NCI-H82 treated with DMSO at 0.1 percent for 48 hours (cell line): ENCODE data around the gene ABCF2.

ENCODE experiments used
- DNase-seq: peaks from one replicate; lab custom pipeline; 2025; ENCODE audit not compliant: unreplicated experiment; lab: John Stamatoyannopoulos, UW

The ABCF2 gene

DNA sequence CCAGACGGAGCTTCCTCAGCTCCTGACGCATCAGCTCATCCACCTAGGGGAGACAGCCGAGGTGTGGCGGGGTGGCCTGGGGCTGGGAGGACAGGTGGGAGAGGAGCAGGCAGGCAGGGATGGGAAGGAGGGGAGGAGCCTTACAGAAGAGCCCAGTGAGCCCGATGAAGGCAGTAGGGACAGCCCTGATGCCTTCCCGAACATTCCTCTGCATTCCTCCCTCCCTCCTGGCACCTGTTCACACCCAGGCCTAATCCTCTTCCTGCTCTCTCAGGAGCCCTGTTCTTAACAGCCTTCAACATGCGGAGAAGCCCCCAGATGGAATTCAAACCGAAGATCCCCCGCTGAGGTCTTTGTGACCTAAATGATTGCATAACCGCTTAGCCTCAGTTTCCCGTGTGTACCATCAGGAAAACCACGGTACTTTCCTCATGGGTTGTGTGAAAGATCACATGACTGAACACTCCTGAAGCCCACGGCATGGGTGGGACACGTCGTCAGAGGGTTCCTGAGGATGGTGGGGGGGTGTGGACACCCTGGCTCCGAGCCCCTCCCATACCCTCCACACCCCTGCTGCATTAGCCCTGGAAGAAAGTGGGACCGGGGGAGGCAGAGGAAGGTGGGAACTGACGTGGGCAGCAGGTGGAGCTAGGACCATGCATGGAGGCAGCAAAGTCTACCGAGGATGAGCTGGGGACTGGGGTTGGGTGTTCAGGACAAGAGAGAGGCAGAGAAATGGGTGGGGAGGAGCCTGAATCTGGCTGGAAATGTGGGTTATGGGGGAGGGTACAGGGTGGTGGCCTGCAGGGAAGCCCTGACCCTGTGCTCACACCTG lies 31.2 kb downstream of the ABCF2 start:
- DNase-seq: no peak

DNA sequence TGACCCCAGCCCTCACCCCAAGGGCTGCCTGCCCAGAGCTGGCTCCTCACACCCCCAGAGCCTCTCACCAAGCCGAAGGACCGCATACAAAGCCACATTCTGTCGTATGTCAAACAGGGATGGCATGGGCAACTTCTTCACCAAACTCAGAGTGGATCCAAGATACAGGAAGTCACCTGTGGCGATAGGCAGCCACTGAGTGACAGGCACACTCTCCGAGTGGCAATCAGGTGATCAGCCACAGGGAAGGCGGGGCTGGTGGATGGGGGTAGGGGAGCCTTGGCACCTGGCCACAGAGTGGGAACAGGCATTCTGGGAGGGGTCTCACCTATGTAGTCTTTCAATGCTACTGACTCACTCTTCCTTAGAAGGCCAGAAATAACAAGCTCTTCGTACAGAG lies 32.8 kb downstream of the ABCF2 start:
- DNase-seq: no peak

DNA sequence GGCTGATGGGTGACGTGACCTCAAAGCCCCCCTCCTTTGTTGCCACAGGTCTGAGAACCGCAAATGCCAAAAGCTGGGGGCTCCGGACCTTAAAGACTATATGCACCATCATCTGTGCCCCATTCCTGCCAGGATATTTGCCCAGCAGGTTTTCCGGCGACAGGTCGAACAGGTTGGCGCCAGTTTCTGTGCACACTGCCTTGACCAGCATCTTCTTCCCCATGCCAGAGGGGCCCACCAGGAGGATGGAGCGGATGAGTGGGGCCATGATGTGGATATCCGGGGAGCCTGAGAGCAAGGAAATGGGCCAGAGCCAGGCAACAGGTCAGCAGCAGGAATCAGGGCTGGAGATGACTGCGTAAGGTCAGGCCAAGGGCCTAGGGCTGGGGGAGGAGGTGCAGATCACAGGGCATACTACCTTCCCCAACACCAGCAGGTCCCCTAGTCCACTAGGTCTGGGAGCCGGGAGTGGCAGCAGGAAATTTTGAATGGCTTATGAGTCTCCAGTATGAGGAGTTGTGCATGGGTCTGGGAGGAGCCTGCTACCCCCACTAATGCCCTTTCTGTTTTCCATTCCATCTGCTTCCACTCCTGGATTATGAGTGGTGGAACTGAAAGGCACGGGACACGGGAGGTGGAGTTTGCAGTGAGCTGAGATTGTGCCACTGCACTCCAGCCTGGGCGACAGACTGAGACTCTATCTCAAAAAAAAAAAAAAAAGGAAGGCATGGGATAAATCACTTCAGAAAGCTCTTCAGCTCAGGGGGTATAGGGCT lies 33.6 kb downstream of the ABCF2 start:
- no peak for DNase-seq

DNA sequence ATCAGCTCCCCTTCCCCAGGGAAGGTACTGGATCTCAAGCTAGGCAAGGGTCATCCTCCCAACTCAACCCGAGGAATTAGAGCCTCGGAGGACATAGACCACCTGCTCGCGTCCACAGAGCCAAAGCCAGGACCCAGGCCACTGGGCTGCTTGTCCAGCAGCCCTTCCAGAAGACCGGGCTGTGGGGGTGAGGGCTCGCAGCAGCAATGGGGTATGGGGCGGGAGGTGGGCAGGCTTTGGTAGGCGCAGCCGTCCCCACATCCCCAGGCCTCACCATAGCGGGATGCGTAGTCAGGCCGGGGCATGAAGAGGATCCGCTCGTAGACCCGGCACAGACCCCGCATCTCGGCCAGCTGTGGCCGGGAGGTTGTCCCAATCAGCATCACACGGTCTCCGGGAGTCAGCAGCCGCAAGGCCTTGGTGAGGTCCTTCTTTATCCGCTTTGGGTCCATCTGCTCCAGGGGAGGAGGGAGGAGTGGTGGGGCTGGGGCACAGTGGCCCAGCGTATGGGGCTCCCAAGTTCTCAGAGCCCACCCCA lies 34.9 kb downstream of the ABCF2 start:
- DNase-seq: no peak

DNA sequence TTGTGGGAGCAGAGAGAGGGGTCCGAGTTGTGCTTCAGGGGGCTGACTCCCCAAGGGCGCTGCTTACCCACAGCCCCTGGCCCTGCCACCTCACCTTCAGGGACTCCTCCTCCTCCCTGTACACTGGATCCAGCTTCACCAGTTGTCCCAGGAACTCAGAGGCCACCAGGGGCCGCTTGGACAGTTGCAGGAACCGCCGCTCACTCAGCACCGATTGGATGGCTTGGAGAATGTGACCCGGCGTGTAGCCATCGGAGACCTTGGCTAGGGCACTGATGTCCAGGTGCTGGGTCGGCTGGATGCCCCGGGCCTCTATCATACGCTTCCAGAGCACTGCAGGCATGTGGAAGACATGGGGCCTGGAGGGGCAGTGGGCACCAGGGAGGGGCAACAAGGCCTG lies 35.5 kb downstream of the ABCF2 start:
- no peak for DNase-seq

DNA sequence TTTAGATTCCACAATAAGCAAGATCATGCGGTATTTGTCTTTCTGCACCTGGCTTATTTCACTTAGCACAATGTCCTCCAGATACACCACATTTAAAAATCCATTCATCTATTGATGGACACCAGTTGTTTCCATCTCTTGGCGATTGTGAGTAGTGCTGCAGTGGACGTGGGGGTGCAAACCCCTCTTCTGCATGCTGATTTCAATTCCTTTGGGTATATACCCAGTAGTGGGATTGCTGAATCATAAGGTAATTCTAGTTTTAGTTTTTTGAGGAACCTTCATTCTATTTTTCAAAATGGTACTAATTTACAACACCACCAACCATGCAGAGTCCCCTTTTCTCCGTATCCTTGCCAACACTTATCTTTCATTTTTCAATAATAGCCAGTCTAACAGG lies 38.0 kb downstream of the ABCF2 start:
- no peak for DNase-seq

DNA sequence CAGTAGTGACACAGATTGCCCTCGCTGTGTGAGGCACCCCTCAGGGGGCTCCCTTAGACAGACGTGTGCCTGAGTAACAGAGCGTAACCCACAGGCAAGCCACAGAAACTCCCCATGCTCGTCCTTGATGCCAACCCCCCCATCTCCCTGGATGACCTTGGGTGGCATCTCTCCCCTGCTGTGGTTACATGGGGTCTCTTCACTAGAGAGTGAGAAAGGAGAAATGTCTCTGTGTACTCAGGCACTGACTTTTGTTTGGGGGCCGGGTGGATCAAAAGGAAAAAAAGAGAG lies 38.8 kb downstream of the ABCF2 start:
- no peak for DNase-seq

DNA sequence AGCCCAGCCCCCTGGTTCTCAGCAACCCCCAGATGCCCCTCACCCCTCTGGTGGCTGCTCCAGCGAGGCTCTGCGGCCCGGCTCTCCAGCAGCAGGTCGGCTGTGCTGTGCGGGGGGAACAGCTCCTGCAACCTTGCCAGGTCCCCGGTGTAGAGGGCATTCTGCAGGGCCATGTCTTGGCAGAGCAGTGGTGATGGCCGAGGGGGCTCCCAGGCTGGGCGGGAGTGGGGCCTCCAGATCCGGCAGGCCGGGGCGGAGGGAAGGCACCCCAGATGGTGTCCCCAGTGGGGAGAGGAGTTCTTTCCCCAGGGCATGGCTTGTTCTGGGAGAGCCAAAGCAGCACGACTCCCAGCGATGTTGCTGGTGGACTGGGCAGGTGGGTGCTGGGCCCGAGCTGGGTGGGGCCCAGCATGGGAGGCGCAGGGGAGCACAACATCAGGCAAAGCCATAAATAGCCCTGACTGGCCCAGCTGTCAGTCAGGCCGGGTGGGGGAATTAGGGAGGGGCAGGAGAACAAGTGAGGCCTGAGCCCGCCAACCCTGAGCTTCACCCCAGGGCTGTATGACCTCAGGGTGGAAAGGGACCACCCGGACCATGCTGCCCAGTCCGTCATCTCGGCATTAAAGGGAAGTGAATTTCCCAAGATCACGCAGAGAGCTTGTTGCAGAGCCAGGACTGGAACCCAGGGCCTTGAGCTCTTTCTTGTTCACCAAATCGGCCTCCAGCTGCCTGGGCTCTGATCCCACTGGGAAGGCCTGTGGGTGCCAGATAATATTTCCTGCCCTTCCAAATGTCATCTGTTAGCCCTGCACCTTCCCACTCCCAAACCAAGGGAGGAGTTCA lies 39.4 kb downstream of the ABCF2 start:
- no peak for DNase-seq

DNA sequence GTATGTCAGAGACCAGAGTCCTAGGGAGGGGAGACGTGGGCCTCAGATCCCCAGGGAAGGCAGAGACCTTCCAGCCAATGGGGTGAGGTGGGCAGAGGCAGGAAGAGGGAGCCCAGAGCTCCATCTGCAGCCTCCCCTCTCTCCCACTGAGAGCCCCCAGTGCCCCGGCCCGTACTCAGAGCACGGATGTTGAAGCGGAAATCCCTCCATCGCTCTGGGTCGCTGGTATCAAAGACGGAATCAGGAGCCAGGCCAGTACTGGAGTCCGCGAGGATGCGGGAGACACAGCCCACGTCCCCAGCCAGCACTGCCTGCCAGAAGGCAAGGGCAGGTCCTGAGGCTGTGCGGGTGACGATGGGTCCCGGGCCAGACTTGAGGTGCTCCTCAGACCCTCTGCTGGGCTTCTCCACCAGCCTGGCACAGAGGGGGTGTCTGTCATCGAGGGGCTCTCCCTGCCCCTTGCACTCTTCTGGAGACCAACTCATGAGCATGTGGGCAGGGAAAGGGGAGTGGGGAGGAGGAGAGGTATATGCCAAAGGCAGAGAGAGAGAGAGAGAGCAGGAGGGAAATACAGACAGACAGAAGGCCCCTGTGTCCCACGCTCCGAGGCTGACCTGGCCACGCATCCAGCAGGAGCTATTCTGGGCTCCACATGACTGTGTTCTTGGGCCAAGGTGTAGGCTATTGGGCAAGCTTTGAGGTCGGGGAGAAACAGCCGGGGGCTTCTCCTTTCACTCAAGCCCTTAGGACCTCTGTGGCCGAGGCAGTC lies 40.2 kb downstream of the ABCF2 start, which contains the start of gene ASB10:
TSS of gene ASB10 (minus strand) at position 611 of the 769 bp plus-strand sequence. CDS start at position 491, 120 bp downstream.
- DNase-seq: no peak

DNA sequence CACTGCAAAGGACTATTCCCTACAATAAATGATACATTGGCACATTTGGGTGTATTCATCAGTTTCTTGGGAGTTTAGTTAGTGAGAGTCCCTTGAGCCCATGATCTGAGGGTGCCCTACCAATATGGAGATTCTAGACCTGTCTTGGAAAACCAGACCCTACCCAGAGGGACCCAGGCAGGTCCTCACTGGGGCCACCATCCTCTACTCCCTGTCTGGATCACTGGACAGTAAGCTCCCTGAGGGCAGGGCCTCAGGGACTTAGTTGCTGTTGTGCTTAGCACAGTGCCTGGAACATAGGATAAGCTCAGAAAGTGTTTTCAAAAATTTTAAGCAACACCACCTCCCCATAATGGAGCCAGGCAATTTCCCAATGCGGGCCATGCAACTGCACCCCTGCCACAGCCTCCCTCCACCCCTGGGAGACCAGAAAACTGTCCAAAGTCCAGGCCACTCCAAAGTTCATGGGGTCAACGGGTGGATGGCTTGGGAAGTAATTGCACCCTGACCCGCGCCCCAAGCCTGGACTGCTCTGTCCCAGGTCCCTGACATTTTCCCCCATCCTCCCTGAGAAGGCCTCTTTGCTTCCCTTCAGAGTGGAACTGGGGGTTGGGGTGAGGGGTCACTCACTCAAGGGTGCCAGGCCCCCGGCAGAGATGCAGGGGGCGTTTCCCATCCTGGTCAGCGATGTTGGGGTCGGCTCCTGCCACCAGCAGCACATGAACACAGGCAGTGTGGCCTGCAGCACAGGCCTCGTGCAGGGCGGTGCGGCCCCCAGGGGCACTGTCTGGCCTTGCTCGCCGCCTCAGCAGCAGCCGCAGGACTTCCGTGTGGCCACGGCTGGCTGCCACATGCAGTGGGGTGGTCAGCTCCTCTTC lies 41.0 kb downstream of the ABCF2 start:
- no peak for DNase-seq

DNA sequence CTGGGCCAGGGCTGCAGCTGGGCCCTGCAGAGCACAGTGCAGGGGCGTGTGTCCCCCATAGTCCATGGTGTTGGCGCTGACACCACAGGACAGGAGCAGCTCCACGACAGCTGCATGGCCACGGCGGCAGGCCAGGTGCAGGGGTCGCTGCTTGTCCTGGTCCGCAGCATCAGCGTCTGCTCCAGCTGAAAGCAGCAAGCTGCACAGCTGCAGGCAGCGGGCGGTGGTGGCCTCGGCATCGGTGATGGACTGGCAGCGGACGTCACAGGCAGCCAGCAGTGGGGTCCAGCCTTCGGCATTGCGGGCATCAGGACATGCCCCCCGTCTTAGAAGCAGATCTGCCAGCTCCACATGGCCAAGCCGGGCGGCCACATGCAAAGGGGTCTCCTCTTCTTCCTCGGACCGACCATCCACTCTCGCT lies 46.0 kb downstream of the ABCF2 start:
- no peak for DNase-seq

DNA sequence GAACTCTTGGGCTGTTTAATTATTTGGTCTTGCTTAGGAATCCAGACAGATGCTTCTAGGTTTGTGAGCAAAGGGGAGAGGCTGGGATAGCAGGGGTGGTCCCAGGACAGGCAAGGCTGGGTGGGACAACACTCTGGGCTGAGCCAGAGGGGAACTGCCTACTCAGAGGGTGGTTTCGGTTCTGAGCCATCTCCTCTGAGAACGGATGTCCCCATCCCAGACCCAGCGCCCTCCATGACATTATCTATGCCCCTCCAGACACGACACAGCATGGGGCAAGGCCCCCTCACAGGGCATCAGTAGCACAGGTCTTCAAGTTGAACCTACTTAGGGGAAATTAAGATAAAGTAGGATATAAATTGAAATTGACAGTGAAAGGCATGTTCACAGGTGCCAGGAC lies 47.1 kb downstream of the ABCF2 start:
- DNase-seq: no peak

DNA sequence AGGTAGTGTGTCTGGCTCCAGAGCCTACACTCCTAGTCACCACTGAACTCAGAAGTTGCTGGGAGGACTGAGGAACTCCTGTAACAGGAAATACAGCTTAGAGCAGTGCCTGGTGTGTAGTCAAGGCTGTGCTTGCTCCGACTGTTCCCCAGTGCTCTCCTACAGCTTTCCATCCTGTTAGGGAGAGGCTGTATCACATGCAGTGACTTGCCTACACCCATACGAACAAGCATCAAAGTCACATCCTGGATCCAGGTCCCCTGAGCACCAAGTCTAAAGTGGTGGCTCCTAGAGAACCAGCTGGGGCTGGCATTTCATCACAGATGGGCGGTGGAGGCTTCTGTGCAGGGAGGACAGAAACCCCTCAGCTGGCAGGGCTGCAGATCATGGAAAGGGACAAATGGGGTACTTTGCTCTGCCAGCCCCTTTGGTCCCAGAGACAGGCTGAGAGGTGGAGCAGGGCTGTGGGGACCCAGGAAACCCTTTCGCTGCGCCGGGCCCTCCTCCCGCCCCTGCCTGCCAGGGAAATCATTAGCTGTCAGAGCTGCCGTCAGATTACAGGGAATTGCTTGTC lies 47.6 kb downstream of the ABCF2 start:
- DNase-seq: no peak

DNA sequence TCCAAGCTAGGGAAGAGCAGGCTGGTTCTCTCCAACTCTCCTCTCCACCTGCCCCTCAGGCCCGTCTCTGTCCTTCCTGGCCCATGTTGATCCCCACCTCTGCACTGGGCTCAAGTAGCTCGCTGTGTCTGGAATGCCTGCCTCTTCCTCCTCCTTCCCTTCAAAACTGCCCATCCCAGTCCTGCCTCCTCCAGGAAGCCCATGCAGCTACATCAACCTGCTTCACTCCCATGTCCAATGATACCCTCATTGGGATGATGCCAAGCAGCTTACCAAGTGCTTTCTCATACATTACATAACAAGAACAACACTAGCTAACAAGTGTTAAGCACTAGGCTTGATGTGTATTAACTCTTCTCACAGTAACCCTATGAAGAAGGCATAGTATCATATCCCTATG lies 48.2 kb downstream of the ABCF2 start:
- DNase-seq: no peak

DNA sequence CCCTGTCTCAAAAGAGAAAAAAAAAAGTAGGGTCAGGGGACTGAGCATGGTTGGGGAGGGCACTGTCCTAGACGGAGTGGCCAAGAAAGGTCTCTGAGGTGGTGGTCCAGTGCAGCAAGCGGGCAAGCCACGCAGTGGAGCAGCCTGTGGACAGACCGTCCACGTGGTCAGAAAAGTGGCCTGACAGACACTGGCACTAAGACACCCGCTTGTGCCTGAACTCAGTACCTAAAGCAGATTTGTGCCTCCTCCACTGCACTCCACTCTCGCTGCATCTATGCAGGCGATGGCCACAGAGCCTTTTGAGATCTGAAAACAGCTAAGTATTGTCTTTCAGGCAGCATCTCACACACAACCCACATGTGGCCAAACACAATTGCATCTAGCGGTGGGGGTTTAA lies 48.8 kb downstream of the ABCF2 start:
- DNase-seq: no peak

DNA sequence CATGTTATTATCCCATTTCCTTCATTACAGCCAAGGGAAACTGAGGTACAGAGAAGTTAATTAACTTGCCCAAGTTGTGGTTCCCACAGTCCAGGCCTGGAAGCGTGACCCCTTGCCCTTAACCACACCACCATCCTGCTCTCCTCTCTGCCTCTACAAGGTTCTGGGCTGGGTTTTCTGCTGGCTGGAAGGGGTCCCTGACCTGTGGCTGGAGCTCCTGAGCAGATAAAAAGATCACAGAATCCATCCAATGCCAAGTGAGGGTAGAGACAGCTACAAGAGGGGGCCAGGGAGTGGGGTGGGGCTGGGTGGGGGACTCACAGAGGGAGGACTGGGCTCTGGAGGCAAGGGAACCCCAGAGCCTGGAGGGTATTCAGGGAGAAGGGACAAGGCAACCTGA lies 49.7 kb downstream of the ABCF2 start:
- DNase-seq: no peak

DNA sequence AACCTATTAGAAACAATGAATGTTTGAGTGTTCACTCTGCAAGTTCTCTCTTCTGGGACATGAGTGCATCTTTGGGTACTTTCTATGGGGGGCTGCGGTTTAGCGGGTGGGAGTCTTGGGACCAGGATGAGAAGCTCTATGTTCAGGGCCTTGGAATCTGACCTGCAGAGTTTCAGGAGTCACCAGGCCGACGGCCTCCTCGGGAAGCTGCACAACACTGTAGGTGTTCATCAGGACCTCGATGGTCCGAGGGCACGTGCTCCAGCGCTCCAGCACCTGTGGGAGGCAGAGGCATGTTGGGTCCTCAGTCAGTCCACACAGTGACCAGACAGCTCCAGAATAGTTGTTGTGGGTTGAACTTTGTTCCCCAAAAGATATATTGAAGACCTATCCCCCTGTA lies 50.6 kb downstream of the ABCF2 start:
- no peak for DNase-seq

DNA sequence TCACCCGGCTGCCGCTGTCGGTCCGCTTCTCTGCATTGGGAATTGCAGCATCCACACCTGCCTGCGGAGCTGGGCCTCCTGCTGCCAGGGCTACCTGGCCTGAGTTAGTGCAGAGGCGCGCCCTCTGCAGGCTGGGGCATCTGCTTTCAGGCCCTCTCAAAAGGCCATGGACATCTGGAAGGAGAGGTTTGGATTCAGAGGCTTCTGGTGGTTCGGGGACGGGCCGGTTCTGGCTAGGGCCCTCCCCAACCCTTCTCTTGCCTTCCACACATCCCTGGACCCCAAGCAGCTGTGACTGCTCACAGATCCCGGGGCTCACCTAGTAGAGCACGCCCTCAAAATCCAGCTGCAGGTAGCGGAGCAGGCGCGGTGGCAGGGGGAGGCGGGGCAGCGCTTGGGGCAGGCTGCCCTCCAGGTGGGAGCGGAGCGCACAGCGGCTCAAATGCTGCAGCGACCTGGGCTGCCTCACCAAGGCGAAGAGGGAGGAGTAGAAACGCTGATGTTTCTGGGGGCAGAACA lies 51.2 kb downstream of the ABCF2 start:
- no peak for DNase-seq
